Measurements from ENCODE around the gene SH3GLB2. TPM values are rescaled to one million over a fixed set of nuclear protein-coding genes. Genes with fewer than 3 reads are reported as not detected.

Gene SH3GLB2
- total RNA-seq, 1 experiment from 2014 or later: 52.7 TPM

GRCh38 chr9:129009584-129010141 lies 18.5 kb downstream of the SH3GLB2 start:
- ChIA-PET POLR2A (ENCODE audit: low non-redundant PET) (no interaction called here), CTCF (no interaction called here)
- Histone ChIP-seq H3K4me1 (ENCODE audit: insufficient read depth, low read length, poor library complexity, severe bottlenecking) (no peaks in the 10 kb centered on the region), H3K9me3 (ENCODE audit: low read depth, low read length, poor library complexity, severe bottlenecking) (no peaks in the 10 kb centered on the region), H3K27ac (ENCODE audit: low read depth, low read length, poor library complexity, severe bottlenecking) (no peak overlapping the region), H3K4me3 (ENCODE audit: low read depth, low read length, poor library complexity, severe bottlenecking) (no peak overlapping the region), H3K36me3 (ENCODE audit: insufficient read depth, low read length, poor library complexity, severe bottlenecking) (peaks cover 46% of the 10 kb centered on the region), H3K27me3 (replicated peaks; ENCODE audit: insufficient read depth, low read depth, low read length, poor library complexity) (no peaks in the 10 kb centered on the region)
- DNase-seq (ENCODE audit: low spot score): no peak
- TF ChIP-seq EZH2 (IDR thresholded peaks at IDR 0.05; ENCODE audit: borderline replicate concordance, low read depth, low read length, poor library complexity, severe bottlenecking): no peak
- TF ChIP-seq, protein P1, sequence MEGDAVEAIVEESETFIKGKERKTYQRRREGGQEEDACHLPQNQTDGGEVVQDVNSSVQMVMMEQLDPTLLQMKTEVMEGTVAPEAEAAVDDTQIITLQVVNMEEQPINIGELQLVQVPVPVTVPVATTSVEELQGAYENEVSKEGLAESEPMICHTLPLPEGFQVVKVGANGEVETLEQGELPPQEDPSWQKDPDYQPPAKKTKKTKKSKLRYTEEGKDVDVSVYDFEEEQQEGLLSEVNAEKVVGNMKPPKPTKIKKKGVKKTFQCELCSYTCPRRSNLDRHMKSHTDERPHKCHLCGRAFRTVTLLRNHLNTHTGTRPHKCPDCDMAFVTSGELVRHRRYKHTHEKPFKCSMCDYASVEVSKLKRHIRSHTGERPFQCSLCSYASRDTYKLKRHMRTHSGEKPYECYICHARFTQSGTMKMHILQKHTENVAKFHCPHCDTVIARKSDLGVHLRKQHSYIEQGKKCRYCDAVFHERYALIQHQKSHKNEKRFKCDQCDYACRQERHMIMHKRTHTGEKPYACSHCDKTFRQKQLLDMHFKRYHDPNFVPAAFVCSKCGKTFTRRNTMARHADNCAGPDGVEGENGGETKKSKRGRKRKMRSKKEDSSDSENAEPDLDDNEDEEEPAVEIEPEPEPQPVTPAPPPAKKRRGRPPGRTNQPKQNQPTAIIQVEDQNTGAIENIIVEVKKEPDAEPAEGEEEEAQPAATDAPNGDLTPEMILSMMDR (conservative IDR thresholded peaks at IDR 0.05; ENCODE audit: low read depth, low read length): no peak
- BruUV-seq (replicated peaks): no TSS peak
- intact Hi-C loops (cut with micrococcal nuclease; ENCODE audit: unreplicated experiment): loop anchor here (5.0 kb wide), 1 partner anchor 603 kb away; no protein-coding TSS in a partner anchor

DNA sequence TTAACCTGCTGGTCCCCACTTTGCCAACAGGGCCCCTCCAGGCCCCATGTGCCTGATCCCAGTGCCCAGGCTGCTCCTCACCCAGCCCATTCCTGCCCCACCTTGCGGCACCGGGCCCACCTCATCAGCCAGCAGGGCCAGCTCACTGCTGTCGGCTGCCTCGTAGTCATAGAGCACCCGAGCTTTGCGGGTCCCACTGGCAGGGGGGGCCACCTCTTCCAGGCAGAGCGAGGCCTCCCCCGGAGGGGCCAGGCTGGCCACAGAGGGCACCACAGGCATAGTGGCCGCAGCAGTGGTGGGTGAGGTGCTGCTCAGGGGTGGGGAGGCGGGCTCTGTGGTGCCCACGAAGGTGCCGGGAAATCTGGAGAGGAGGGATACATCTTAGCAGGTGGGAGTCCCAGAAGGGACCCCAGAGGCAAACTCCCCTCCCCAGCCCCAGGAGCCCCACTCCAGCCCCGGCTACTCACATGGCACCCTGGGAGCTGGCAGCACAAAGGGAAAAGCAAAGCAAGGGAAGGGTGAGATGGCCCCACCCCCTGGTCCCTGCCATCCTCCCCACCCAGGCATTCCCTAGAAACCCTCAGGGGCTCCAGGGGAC lies 19.0 kb downstream of the SH3GLB2 start:
- Histone ChIP-seq H3K27me3 (replicated peaks; ENCODE audit: insufficient read depth, low read depth, low read length, poor library complexity) (no peaks in the 10 kb centered on the region), H3K36me3 (ENCODE audit: insufficient read depth, low read length, poor library complexity, severe bottlenecking) (peaks cover 40% of the 10 kb centered on the region), H3K4me3 (ENCODE audit: low read depth, low read length, poor library complexity, severe bottlenecking) (no peak overlapping the region), H3K27ac (ENCODE audit: low read depth, low read length, poor library complexity, severe bottlenecking) (no peak overlapping the region), H3K4me1 (ENCODE audit: insufficient read depth, low read length, poor library complexity, severe bottlenecking) (no peaks in the 10 kb centered on the region), H3K9me3 (ENCODE audit: low read depth, low read length, poor library complexity, severe bottlenecking) (no peaks in the 10 kb centered on the region)
- DNase-seq (ENCODE audit: low spot score): no peak
- intact Hi-C loops (cut with micrococcal nuclease; ENCODE audit: unreplicated experiment): loop anchor here (5.0 kb wide), 1 partner anchor 603 kb away; no protein-coding TSS in a partner anchor
- no TSS peak for BruUV-seq (replicated peaks)
- CTCF ChIA-PET: no interaction called here
- POLR2A ChIA-PET (ENCODE audit: low non-redundant PET): no interaction called here
- TF ChIP-seq, protein P1 (conservative IDR thresholded peaks at IDR 0.05; ENCODE audit: low read depth, low read length): no peak
- no peak for TF ChIP-seq EZH2 (IDR thresholded peaks at IDR 0.05; ENCODE audit: borderline replicate concordance, low read depth, low read length, poor library complexity, severe bottlenecking)

- no peaks in the 10 kb centered on the region for H3K27me3 ChIP-seq (replicated peaks; ENCODE audit: insufficient read depth, low read depth, low read length, poor library complexity)
- BruUV-seq (replicated peaks): no TSS peak
- no peak for TF ChIP-seq EZH2 (IDR thresholded peaks at IDR 0.05; ENCODE audit: borderline replicate concordance, low read depth, low read length, poor library complexity, severe bottlenecking)
- TF ChIP-seq, protein P1 (conservative IDR thresholded peaks at IDR 0.05; ENCODE audit: low read depth, low read length): no peak
- intact Hi-C loops (cut with micrococcal nuclease; ENCODE audit: unreplicated experiment): loop anchor here (5.0 kb wide), 1 partner anchor 604 kb away; no protein-coding TSS in a partner anchor
- CTCF ChIA-PET: no interaction called here
- POLR2A ChIA-PET (ENCODE audit: low non-redundant PET): no interaction called here
- H3K36me3 ChIP-seq (ENCODE audit: insufficient read depth, low read length, poor library complexity, severe bottlenecking): peaks cover 37% of the 10 kb centered on the region
- H3K4me3 ChIP-seq (ENCODE audit: low read depth, low read length, poor library complexity, severe bottlenecking): no peak overlapping the region
- no peak for DNase-seq (ENCODE audit: low spot score)
- H3K4me1 ChIP-seq (ENCODE audit: insufficient read depth, low read length, poor library complexity, severe bottlenecking): no peaks in the 10 kb centered on the region
- no peaks in the 10 kb centered on the region for H3K9me3 ChIP-seq (ENCODE audit: low read depth, low read length, poor library complexity, severe bottlenecking)
- H3K27ac ChIP-seq (ENCODE audit: low read depth, low read length, poor library complexity, severe bottlenecking): no peak overlapping the region
Observed at GRCh38 chr9:129008469-129008965, 19.6 kb downstream of the SH3GLB2 start.
